ENCODE measurements around the gene DDX25. TPM values are rescaled to one million over a fixed set of nuclear protein-coding genes. Genes with fewer than 3 reads are reported as not detected.

Gene DDX25
- total and polyA plus RNA-seq, 2 of the 4 experiments (the other 2 are of a cell fraction): under 0.01 TPM; not detected in 1

- H2BK15ac ChIP-seq (ENCODE audit: low read depth, low read length): no peak overlapping the region
- H3K27ac ChIP-seq (ENCODE audit: insufficient read depth, low read length): no peak overlapping the region
- no TSS peak for BruUV-seq (replicated peaks)
- no CpG with 5 or more reads among the region's 11 CpGs for WGBS, 2 experiments (ENCODE audit: extremely low coverage in 2 of 2, insufficient read length in 1 of 2)
- H3K4me2 ChIP-seq (ENCODE audit: low read depth, low read length): no peak overlapping the region
- H2BK120ac ChIP-seq (ENCODE audit: low read depth, low read length): no peak overlapping the region
- no peak overlapping the region for H3K9ac ChIP-seq (ENCODE audit: low read depth, low read length)
- ATAC-seq (ENCODE audit: low read depth) (no peak), DNase-seq (no peak)
- H2BK5ac ChIP-seq (ENCODE audit: low read depth, low read length, poor library complexity, severe bottlenecking): no peak overlapping the region
- H4K5ac ChIP-seq (ENCODE audit: low read depth, low read length): no peak overlapping the region
- H3K23ac ChIP-seq (ENCODE audit: low read depth, low read length): no peak overlapping the region
- POLR2A ChIA-PET (ENCODE audit: unreplicated experiment): no interaction called here
- H4K20me1 ChIP-seq (ENCODE audit: insufficient read depth, low read length): no peaks in the 10 kb centered on the region
- no peak overlapping the region for H4K8ac ChIP-seq (ENCODE audit: low read depth in 2 of 2, low read length in 2 of 2)
- no peak overlapping the region for H3K18ac ChIP-seq (ENCODE audit: low read depth, low read length)
- CTCF ChIA-PET: no interaction called here
- no peak overlapping the region for H3K14ac ChIP-seq (replicated peaks; ENCODE audit: low read depth, low read length)
- H3K56ac ChIP-seq (ENCODE audit: extremely low read depth, insufficient read depth, low read length): no peak overlapping the region
- peaks cover 4% of the 10 kb centered on the region for H3K36me3 ChIP-seq (ENCODE audit: control insufficient read depth, insufficient read depth, low read length)
- TF ChIP-seq, protein P1, sequence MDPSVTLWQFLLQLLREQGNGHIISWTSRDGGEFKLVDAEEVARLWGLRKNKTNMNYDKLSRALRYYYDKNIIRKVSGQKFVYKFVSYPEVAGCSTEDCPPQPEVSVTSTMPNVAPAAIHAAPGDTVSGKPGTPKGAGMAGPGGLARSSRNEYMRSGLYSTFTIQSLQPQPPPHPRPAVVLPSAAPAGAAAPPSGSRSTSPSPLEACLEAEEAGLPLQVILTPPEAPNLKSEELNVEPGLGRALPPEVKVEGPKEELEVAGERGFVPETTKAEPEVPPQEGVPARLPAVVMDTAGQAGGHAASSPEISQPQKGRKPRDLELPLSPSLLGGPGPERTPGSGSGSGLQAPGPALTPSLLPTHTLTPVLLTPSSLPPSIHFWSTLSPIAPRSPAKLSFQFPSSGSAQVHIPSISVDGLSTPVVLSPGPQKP (IDR thresholded peaks at IDR 0.05; ENCODE audit: borderline replicate concordance, low read depth, low read length): no peak
- TF ChIP-seq FOS (IDR thresholded peaks at IDR 0.05; ENCODE audit: low read depth, low read length) (no peak), CHD1 (IDR thresholded peaks at IDR 0.05; ENCODE audit: low read depth, low read length) (no peak)
- intact Hi-C loops (cut with micrococcal nuclease): no loop called here
- in situ Hi-C loops (cut with MboI; ENCODE audit: low sequenced_read_pairs): no loop called here
- no peak overlapping the region for H3K4me3 ChIP-seq (ENCODE audit: insufficient read depth, low read depth, low read length)
- dilution Hi-C loops (cut with HindIII; ENCODE audit: low sequenced_read_pairs, unreplicated experiment): loop anchor here (25.0 kb wide), 1 partner anchor 308 kb away; the partner anchor contains the start of genes FAM118B and RPUSD4
- no peak overlapping the region for H2BK20ac ChIP-seq (ENCODE audit: low read depth, low read length)
- peaks cover 3% of the 10 kb centered on the region; the same call in 1 of the 2 replicates for H3K9me3 ChIP-seq (ENCODE audit: control insufficient read depth, insufficient read depth, low read length)
- no peak overlapping the region for H2AK5ac ChIP-seq (ENCODE audit: low read depth, low read length)
- H2AK9ac ChIP-seq (replicated peaks; ENCODE audit: low read depth, low read length, poor library complexity): no peak overlapping the region
- no peak overlapping the region for H2AFZ ChIP-seq (replicated peaks; ENCODE audit: low read length, poor library complexity)
- H3K27me3 ChIP-seq (ENCODE audit: control insufficient read depth, insufficient read depth, low read length): peaks cover 21% of the 10 kb centered on the region
- H3K9me1 ChIP-seq (ENCODE audit: insufficient read depth, low read length): no peaks in the 10 kb centered on the region; the same call in 1 of the 2 replicates
- H3K4ac ChIP-seq (ENCODE audit: low read depth, low read length): no peak overlapping the region
- 0 out of 2 replicates have a peak, but pooled peaks cover 2% of the 10 kb centered on the region for H3K4me1 ChIP-seq (ENCODE audit: control insufficient read depth, insufficient read depth, low read length)
- H4K91ac ChIP-seq (ENCODE audit: insufficient read depth, low read depth, low read length): no peak overlapping the region
- peaks cover 12 to 20% of the 10 kb centered on the region in 2 experiments; a peak in 3 of 4 replicates for H3K79me1 ChIP-seq (ENCODE audit: low read depth in 1 of 2, low read length in 2 of 2)
Observed at GRCh38 chr11:125904678-125905077, 370 bp downstream of the DDX25 start.

Measured in IMR-90 (cell line).